Measurements from ENCODE around the gene ABCA4. TPM values are rescaled to one million over a fixed set of nuclear protein-coding genes. Genes with fewer than 3 reads are reported as not detected.

The ABCA4 gene
- total RNA-seq, 5 donors from 2014 or later (not counting 1 experiment from before 2014, with no cell fraction given) = not detected

DNA sequence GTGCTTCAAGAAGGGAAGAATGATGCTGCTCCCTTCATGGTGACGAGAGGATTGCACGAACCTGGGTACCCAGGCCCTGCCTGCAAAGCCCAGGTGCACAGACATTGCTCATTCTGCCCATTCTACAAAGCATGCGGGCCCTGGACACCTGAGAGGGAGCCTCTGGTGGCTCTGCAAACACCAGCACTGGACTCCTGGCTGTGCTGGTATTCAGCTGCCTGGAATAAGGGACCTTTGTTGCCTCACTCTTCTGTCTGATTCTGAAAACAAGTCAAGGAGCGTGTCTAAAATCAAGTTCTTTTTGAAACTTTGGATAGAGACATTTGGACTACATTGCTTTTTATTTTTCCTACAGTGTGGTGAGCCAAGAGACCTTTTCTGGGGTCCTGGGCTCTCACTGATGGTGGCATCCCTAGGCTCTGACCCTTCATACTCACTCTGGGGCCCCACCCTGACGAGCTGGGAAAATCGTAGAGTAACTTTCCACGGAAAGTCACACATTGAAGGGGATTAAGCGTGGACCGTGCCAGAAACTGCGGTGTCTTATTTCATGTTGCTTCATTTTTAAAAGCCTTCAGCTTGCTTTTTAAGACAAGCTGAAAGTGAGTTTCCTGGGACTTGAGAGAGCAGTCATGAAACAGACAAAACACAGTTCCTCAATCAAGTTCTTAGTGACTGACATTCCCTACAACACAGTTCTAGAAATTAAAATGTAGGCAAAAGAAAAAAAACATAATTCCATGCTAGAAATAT lies 24.0 kb downstream of the ABCA4 start:
- H3K4me3 Mint-ChIP-seq = no peak overlapping the region
- H3K4me1 Mint-ChIP-seq = peaks cover 8 to 11% (median 10%) of the 10 kb centered on the region in 3 donors
- no peak overlapping the region for H3K27ac Mint-ChIP-seq
- H3K36me3 Mint-ChIP-seq = no peaks in the 10 kb centered on the region
- no peaks in the 10 kb centered on the region for H3K9me3 Mint-ChIP-seq
- DNase-seq = no peak
- H3K9me3 ChIP-seq = no peaks in the 10 kb centered on the region
- WGBS (ENCODE audit: insufficient coverage) = 88% methylated on average over 9 of the region's 10 CpGs
- CTCF ChIA-PET = no interaction called here
- peaks cover 4% of the 10 kb centered on the region in 2 experiments for H3K4me1 ChIP-seq (ENCODE audit: control insufficient read depth in 1 of 2, extremely low read depth in 1 of 2, insufficient read depth in 2 of 2, low read length in 2 of 2)
- no peak overlapping the region for H3K27ac ChIP-seq (ENCODE audit: low read length)
- POLR2A ChIA-PET = no interaction called here
- peaks cover 0 to 6% of the 10 kb centered on the region in 2 donors for H3K27me3 Mint-ChIP-seq
- H3K4me3 ChIP-seq (ENCODE audit: control insufficient read depth in 1 of 2, extremely low read depth in 1 of 2, low read length in 1 of 2) = no peak overlapping the region
- peaks cover 0 to 10% of the 10 kb centered on the region in 2 experiments for H3K27me3 ChIP-seq (replicated peaks in 1 of 2; ENCODE audit: control insufficient read depth in 2 of 2, extremely low read depth in 1 of 2, insufficient read depth in 2 of 2, low read length in 1 of 2)
- no peak for ATAC-seq (replicated peaks in 1 of 4)
- no peaks in the 10 kb centered on the region for H3K36me3 ChIP-seq (ENCODE audit: control insufficient read depth in 2 of 2, extremely low read depth in 1 of 2, insufficient read depth in 1 of 2, low read length in 1 of 2)

DNA sequence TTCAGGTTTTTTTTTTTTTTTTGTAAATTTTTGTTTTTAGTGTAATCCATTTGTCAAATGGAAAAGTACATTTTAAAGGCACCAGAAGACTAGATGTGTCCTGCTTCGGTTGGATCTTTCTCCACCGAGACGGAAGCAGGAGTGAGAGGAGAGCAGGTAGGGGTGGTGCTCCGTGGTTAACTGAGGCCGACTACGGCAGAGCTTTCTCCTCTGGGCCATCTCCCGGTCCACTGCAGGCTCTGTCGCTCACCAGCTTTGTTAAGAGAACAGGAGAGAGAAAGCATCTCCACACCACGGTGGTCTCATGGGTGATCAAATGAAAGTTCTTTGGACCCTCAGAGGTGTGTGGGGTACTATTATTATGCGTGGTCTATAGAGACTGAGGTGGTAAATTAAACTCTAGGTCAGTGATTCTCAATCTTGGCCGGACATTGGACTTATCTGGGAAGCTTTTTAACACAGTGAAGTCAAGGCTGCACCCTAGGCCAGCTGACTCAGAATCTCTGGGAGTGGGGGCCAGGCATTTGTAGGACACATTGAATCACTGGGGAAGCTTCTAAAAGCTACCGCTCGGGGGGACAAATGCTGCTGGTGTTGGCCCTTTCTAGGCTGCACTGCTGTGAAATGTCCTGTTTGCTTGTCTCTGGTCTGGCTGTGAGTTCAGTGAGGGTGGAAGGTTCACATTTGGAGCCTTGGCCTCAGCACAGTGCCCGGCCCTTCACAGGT lies 25.0 kb downstream of the ABCA4 start:
- CTCF ChIA-PET = no interaction called here
- POLR2A ChIA-PET = no interaction called here
- Histone ChIP-seq H3K27ac (ENCODE audit: low read length) (no peak overlapping the region), H3K4me1 (ENCODE audit: control insufficient read depth in 1 of 2, extremely low read depth in 1 of 2, insufficient read depth in 2 of 2, low read length in 2 of 2) (peaks cover 4 to 5% of the 10 kb centered on the region in 2 experiments), H3K4me3 (ENCODE audit: control insufficient read depth in 1 of 2, extremely low read depth in 1 of 2, low read length in 1 of 2) (no peak overlapping the region), H3K9me3 (no peaks in the 10 kb centered on the region), H3K36me3 (ENCODE audit: control insufficient read depth in 2 of 2, extremely low read depth in 1 of 2, insufficient read depth in 1 of 2, low read length in 1 of 2) (no peaks in the 10 kb centered on the region), H3K27me3 (replicated peaks in 1 of 2; ENCODE audit: control insufficient read depth in 2 of 2, extremely low read depth in 1 of 2, insufficient read depth in 2 of 2, low read length in 1 of 2) (peaks cover 0 to 5% of the 10 kb centered on the region in 2 experiments)
- 91% methylated on average over 13 of the region's 14 CpGs for WGBS (ENCODE audit: insufficient coverage)
- Mint-ChIP-seq H3K9me3 (no peaks in the 10 kb centered on the region), H3K4me1 (peaks cover 9 to 19% (median 13%) of the 10 kb centered on the region in 3 donors), H3K27ac (no peak overlapping the region), H3K27me3 (peaks cover 0 to 6% of the 10 kb centered on the region in 2 donors), H3K4me3 (no peak overlapping the region), H3K36me3 (no peaks in the 10 kb centered on the region)
- DNase-seq (no peak), ATAC-seq (replicated peaks in 1 of 4) (no peak)

- no peak overlapping the region for H3K27ac Mint-ChIP-seq
- CTCF ChIA-PET = no interaction called here
- peaks cover 5 to 9% of the 10 kb centered on the region in 2 donors for H3K27me3 Mint-ChIP-seq
- H3K4me1 ChIP-seq (ENCODE audit: control insufficient read depth in 1 of 2, extremely low read depth in 1 of 2, insufficient read depth in 2 of 2, low read length in 2 of 2) = peaks cover 4 to 5% of the 10 kb centered on the region in 2 experiments
- ATAC-seq (replicated peaks in 1 of 4) (no peak), DNase-seq (no peak)
- H3K9me3 ChIP-seq = no peaks in the 10 kb centered on the region
- no peaks in the 10 kb centered on the region for H3K36me3 Mint-ChIP-seq
- H3K4me3 ChIP-seq (ENCODE audit: control insufficient read depth in 1 of 2, extremely low read depth in 1 of 2, low read length in 1 of 2) = no peak overlapping the region
- no peaks in the 10 kb centered on the region for H3K36me3 ChIP-seq (ENCODE audit: control insufficient read depth in 2 of 2, extremely low read depth in 1 of 2, insufficient read depth in 1 of 2, low read length in 1 of 2)
- no peaks in the 10 kb centered on the region for H3K9me3 Mint-ChIP-seq
- POLR2A ChIA-PET = no interaction called here
- no peak overlapping the region for H3K27ac ChIP-seq (ENCODE audit: low read length)
- 86% methylated on average over 17 of the region's 21 CpGs for WGBS (ENCODE audit: insufficient coverage)
- no peak overlapping the region for H3K4me3 Mint-ChIP-seq
- peaks cover 0 to 5% of the 10 kb centered on the region in 2 experiments for H3K27me3 ChIP-seq (replicated peaks in 1 of 2; ENCODE audit: control insufficient read depth in 2 of 2, extremely low read depth in 1 of 2, insufficient read depth in 2 of 2, low read length in 1 of 2)
- H3K4me1 Mint-ChIP-seq = peaks cover 9 to 19% (median 13%) of the 10 kb centered on the region in 3 donors
Measured at GRCh38 chr1:94095112-94095637, 25.8 kb downstream of the ABCA4 start.

- ATAC-seq (replicated peaks in 1 of 4) = no peak
- H3K9me3 ChIP-seq = no peaks in the 10 kb centered on the region
- no peaks in the 10 kb centered on the region for H3K36me3 ChIP-seq (ENCODE audit: control insufficient read depth in 2 of 2, extremely low read depth in 1 of 2, insufficient read depth in 1 of 2, low read length in 1 of 2)
- ChIA-PET POLR2A (no interaction called here), CTCF (no interaction called here)
- Mint-ChIP-seq H3K27me3 (peaks cover 5 to 9% of the 10 kb centered on the region in 2 donors), H3K4me1 (peaks cover 9 to 19% (median 13%) of the 10 kb centered on the region in 3 donors), H3K9me3 (no peaks in the 10 kb centered on the region), H3K27ac (no peak overlapping the region), H3K4me3 (no peak overlapping the region), H3K36me3 (no peaks in the 10 kb centered on the region)
- WGBS (ENCODE audit: insufficient coverage) = 86% methylated on average over 2 of the region's 14 CpGs
- peaks cover 4 to 5% of the 10 kb centered on the region in 2 experiments for H3K4me1 ChIP-seq (ENCODE audit: control insufficient read depth in 1 of 2, extremely low read depth in 1 of 2, insufficient read depth in 2 of 2, low read length in 2 of 2)
- no peak for DNase-seq
- H3K27ac ChIP-seq (ENCODE audit: low read length) = no peak overlapping the region
- H3K27me3 ChIP-seq (replicated peaks in 1 of 2; ENCODE audit: control insufficient read depth in 2 of 2, extremely low read depth in 1 of 2, insufficient read depth in 2 of 2, low read length in 1 of 2) = peaks cover 0 to 7% of the 10 kb centered on the region in 2 experiments
- no peak overlapping the region for H3K4me3 ChIP-seq (ENCODE audit: control insufficient read depth in 1 of 2, extremely low read depth in 1 of 2, low read length in 1 of 2)
Measured at GRCh38 chr1:94094469-94095111, 26.4 kb downstream of the ABCA4 start.

- Mint-ChIP-seq H3K36me3 (no peaks in the 10 kb centered on the region), H3K4me3 (no peak overlapping the region), H3K27ac (no peak overlapping the region), H3K27me3 (peaks cover 5 to 9% of the 10 kb centered on the region in 2 donors), H3K9me3 (no peaks in the 10 kb centered on the region), H3K4me1 (peaks cover 9 to 19% (median 13%) of the 10 kb centered on the region in 3 donors)
- 79% methylated on average over 6 of the region's 6 CpGs for WGBS (ENCODE audit: insufficient coverage)
- DNase-seq (no peak), ATAC-seq (replicated peaks in 1 of 4) (no peak)
- POLR2A ChIA-PET = no interaction called here
- no peak overlapping the region for H3K27ac ChIP-seq (ENCODE audit: low read length)
- no peaks in the 10 kb centered on the region for H3K36me3 ChIP-seq (ENCODE audit: control insufficient read depth in 2 of 2, extremely low read depth in 1 of 2, insufficient read depth in 1 of 2, low read length in 1 of 2)
- H3K4me3 ChIP-seq (ENCODE audit: control insufficient read depth in 1 of 2, extremely low read depth in 1 of 2, low read length in 1 of 2) = no peak overlapping the region
- CTCF ChIA-PET = no interaction called here
- no peaks in the 10 kb centered on the region for H3K9me3 ChIP-seq
- H3K4me1 ChIP-seq (ENCODE audit: control insufficient read depth in 1 of 2, extremely low read depth in 1 of 2, insufficient read depth in 2 of 2, low read length in 2 of 2) = peaks cover 4 to 5% of the 10 kb centered on the region in 2 experiments
- H3K27me3 ChIP-seq (replicated peaks in 1 of 2; ENCODE audit: control insufficient read depth in 2 of 2, extremely low read depth in 1 of 2, insufficient read depth in 2 of 2, low read length in 1 of 2) = peaks cover 0 to 8% of the 10 kb centered on the region in 2 experiments
Measured at GRCh38 chr1:94093996-94094395, 27.0 kb downstream of the ABCA4 start.

GRCh38 chr1:94093396-94093795 lies 27.6 kb downstream of the ABCA4 start:
- POLR2A ChIA-PET = no interaction called here
- peaks cover 0 to 9% of the 10 kb centered on the region in 2 experiments for H3K27me3 ChIP-seq (replicated peaks in 1 of 2; ENCODE audit: control insufficient read depth in 2 of 2, extremely low read depth in 1 of 2, insufficient read depth in 2 of 2, low read length in 1 of 2)
- H3K4me3 ChIP-seq (ENCODE audit: control insufficient read depth in 1 of 2, extremely low read depth in 1 of 2, low read length in 1 of 2) = no peak overlapping the region
- no peaks in the 10 kb centered on the region for H3K9me3 ChIP-seq
- 100% methylated on average over 3 of the region's 4 CpGs for WGBS (ENCODE audit: insufficient coverage)
- H3K27me3 Mint-ChIP-seq = peaks cover 5 to 11% of the 10 kb centered on the region in 2 donors
- DNase-seq (no peak), ATAC-seq (replicated peaks in 1 of 4) (no peak)
- no peaks in the 10 kb centered on the region for H3K9me3 Mint-ChIP-seq
- peaks cover 9 to 19% (median 13%) of the 10 kb centered on the region in 3 donors for H3K4me1 Mint-ChIP-seq
- no peak overlapping the region for H3K4me3 Mint-ChIP-seq
- no peak overlapping the region for H3K27ac ChIP-seq (ENCODE audit: low read length)
- H3K36me3 ChIP-seq (ENCODE audit: control insufficient read depth in 2 of 2, extremely low read depth in 1 of 2, insufficient read depth in 1 of 2, low read length in 1 of 2) = no peaks in the 10 kb centered on the region
- H3K36me3 Mint-ChIP-seq = no peaks in the 10 kb centered on the region
- CTCF ChIA-PET = no interaction called here
- H3K27ac Mint-ChIP-seq = no peak overlapping the region
- peaks cover 4 to 5% of the 10 kb centered on the region in 2 experiments for H3K4me1 ChIP-seq (ENCODE audit: control insufficient read depth in 1 of 2, extremely low read depth in 1 of 2, insufficient read depth in 2 of 2, low read length in 2 of 2)

All from T-cell (primary cell).